SK-N-SH (cell line): Measurements from ENCODE around the gene THBS1. TPM values are rescaled to one million over a fixed set of nuclear protein-coding genes. Genes with fewer than 3 reads are reported as not detected.

Experiments used
- CTCF ChIA-PET: fragments of 300-600, 350-600 bp; formaldehyde crosslinking; extraction: SDS; loops from one replicate; lab custom pipeline; 2021; lab: Yijun Ruan, JAX
- POLR2A ChIA-PET: fragments of 350-600 bp; sonication (Branson Sonifier 250); formaldehyde crosslinking; extraction: SDS; loops from one replicate; lab custom pipeline; 2020; ENCODE audit warnings: antibody characterized with exemption, inconsistent platforms; lab: Yijun Ruan, JAX
- DNase-seq: peaks from one replicate; pipeline ENCODE4 v3.0.0; 2012
- H2AFZ ChIP-seq: fragments of 200-600 bp; sonication (generic); 2 replicates; pipeline ENCODE4 v1.8.1; 2016; ENCODE audit warnings: antibody characterized with exemption, mild to moderate bottlenecking, low read depth
- H3F3A ChIP-seq: fragments of 200-600 bp; sonication (generic); replicated peaks from 2 replicates; pipeline ENCODE3; 2016; ENCODE audit warnings: antibody characterized with exemption, mild to moderate bottlenecking; ENCODE audit not compliant: insufficient read depth
- H3K27ac ChIP-seq, 2 experiments: fragments of 200-500 bp in 1 of 2; fragments of 200-600 bp in 1 of 2; sonication (Bioruptor generic) in 1 of 2; sonication (generic), shearing (Covaris generic) in 1 of 2; 2 replicates each; pipeline versions ENCODE4 v1.5.1 to v1.6.1; 2014 to 2016; ENCODE audit warnings: low read depth in 2 of 2, inconsistent platforms in 1 of 2, low read length in 1 of 2, mild to moderate bottlenecking in 1 of 2, mixed read lengths in 1 of 2
- H3K27me3 ChIP-seq: fragments of 200-600 bp; sonication (generic), shearing (Covaris generic); 2 replicates; pipeline ENCODE4 v1.6.1; 2016; ENCODE audit warnings: mixed run types; ENCODE audit not compliant: insufficient read depth
- H3K36me3 ChIP-seq, 2 experiments: fragments of 200-500 bp in 1 of 2; fragments of 200-600 bp in 1 of 2; sonication (Bioruptor generic) in 1 of 2; sonication (generic) in 1 of 2; replicated peaks in 1 of 2; 2 replicates each; pipeline versions ENCODE3 to v1.5.1; 2014 to 2016; ENCODE audit warnings: low read length in 1 of 2, mild to moderate bottlenecking in 1 of 2; ENCODE audit not compliant: insufficient read depth in 2 of 2, control insufficient read depth in 1 of 2
- H3K4me1 ChIP-seq, 2 experiments: fragments of 200-500 bp in 1 of 2; fragments of 200-600 bp in 1 of 2; sonication (Bioruptor generic) in 1 of 2; sonication (generic), shearing (Covaris generic) in 1 of 2; 2 replicates each; pipeline versions ENCODE4 v1.5.1 to v1.6.1; 2014 to 2016; ENCODE audit warnings: low read depth in 1 of 2, low read length in 1 of 2, mixed run types in 1 of 2; ENCODE audit not compliant: insufficient read depth in 2 of 2, control insufficient read depth in 1 of 2
- H3K4me2 ChIP-seq: fragments of 200-600 bp; sonication (generic), shearing (Covaris generic); 2 replicates; pipeline ENCODE4 v1.6.1; 2017; ENCODE audit warnings: mixed run types
- H3K4me3 ChIP-seq, 2 experiments: fragments of 200-500 bp in 1 of 2; fragments of 200-600 bp in 1 of 2; sonication (Bioruptor generic) in 1 of 2; sonication (generic), shearing (Covaris generic) in 1 of 2; 2 replicates each; pipeline versions ENCODE4 v1.5.1 to v1.8.1; 2014 to 2016; ENCODE audit warnings: low read depth in 2 of 2, inconsistent platforms in 1 of 2, low read length in 1 of 2, mild to moderate bottlenecking in 1 of 2, mixed read lengths in 1 of 2, moderate library complexity in 1 of 2
- H3K79me2 ChIP-seq: fragments of 200-600 bp; sonication (generic); 2 replicates; pipeline ENCODE4 v1.8.1; 2017; ENCODE audit warnings: mild to moderate bottlenecking; ENCODE audit not compliant: insufficient read depth
- H3K9ac ChIP-seq: fragments of 200-600 bp; sonication (generic); 2 replicates; pipeline ENCODE4 v1.6.1; 2017; ENCODE audit warnings: mixed run types
- H3K9me2 ChIP-seq: fragments of 200-600 bp; sonication (generic); 2 replicates; pipeline ENCODE4 v1.6.1; 2017; ENCODE audit warnings: mixed run types
- H3K9me3 ChIP-seq: fragments of 200-600 bp; sonication (generic); 2 replicates; pipeline ENCODE4 v1.6.1; 2017; ENCODE audit warnings: mixed run types, mild to moderate bottlenecking, moderate library complexity
- H4K20me1 ChIP-seq: fragments of 200-600 bp; sonication (generic); 2 replicates; pipeline ENCODE4 v1.6.1; 2017; ENCODE audit warnings: mild to moderate bottlenecking, mixed run types; ENCODE audit not compliant: insufficient read depth
- CTCF ChIP-seq: fragments of 200-600 bp; sonication (generic); IDR thresholded peaks from 2 replicates; pipeline ENCODE4 v1.6.1; 2017; ENCODE audit warnings: antibody characterized with exemption, mild to moderate bottlenecking, moderate library complexity
- EZH2phosphoT487 ChIP-seq: fragments of 200-600 bp; sonication (generic); IDR thresholded peaks from 2 replicates; pipeline ENCODE4 v1.6.1; 2017; ENCODE audit warnings: low read depth, mixed run types, mild to moderate bottlenecking, antibody characterized with exemption, moderate library complexity, borderline replicate concordance
- IRF3 ChIP-seq: fragments of 150-350 bp; IDR thresholded peaks from 2 replicates; pipeline ENCODE4 v1.6.1; 2016; ENCODE audit warnings: mild to moderate bottlenecking, low read depth, low read length
- MEF2A ChIP-seq: IDR thresholded peaks from 2 replicates; pipeline ENCODE4 v1.4.0; 2012; ENCODE audit warnings: low read depth, borderline replicate concordance
- NRF1 ChIP-seq: IDR thresholded peaks from 2 replicates; pipeline ENCODE4 v1.6.1; 2012; ENCODE audit warnings: low read depth, mild to moderate bottlenecking, low read length
- POLR2AphosphoS5 ChIP-seq: IDR thresholded peaks from 2 replicates; pipeline ENCODE4 v1.6.1; 2012; ENCODE audit warnings: low read depth, low read length
- REST ChIP-seq: IDR thresholded peaks from 2 replicates; pipeline ENCODE4 v1.6.1; 2012; ENCODE audit warnings: mild to moderate bottlenecking, low read depth, low read length, moderate library complexity
- TEAD4 ChIP-seq: IDR thresholded peaks from 2 replicates; pipeline ENCODE4 v1.4.0; 2012; ENCODE audit warnings: mild to moderate bottlenecking, borderline replicate concordance; ENCODE audit not compliant: insufficient read depth
- ZBTB33 ChIP-seq: IDR thresholded peaks from 2 replicates; pipeline ENCODE4 v1.4.0; 2012; ENCODE audit warnings: low read depth, borderline replicate concordance
- WGBS: methylation state at CpG from one replicate; pipeline ENCODE4 v1.1.6; 2017; ENCODE audit warnings: low lambda C conversion rate; 5-methylcytosine and 5-hydroxymethylcytosine counted together
- polyA plus RNA-seq, 3 experiments: library from polyadenylated mRNA; depleted of rRNA; stranded (reverse); fragments of >200 nt; gene quantifications; 2 replicates each; pipeline ENCODE4 v1.2.3, GENCODE V29; 2012

Gene THBS1
- polyA plus RNA-seq, 1 of the 3 experiments (the other 2 are of a cell fraction): 117 TPM

GRCh38 chr15:39583596-39584265 lies 2.9 kb downstream of the THBS1 start:
- Histone ChIP-seq H2AFZ (no peak overlapping the region), H3K9ac (peak overlapping the region; percentile 85), H3K9me2 (no peaks in the 10 kb centered on the region), H4K20me1 (peaks cover 77% of the 10 kb centered on the region), H3K36me3 (peaks cover 65 to 69% of the 10 kb centered on the region in 2 experiments), H3K4me1 (peaks cover 5 to 8% of the 10 kb centered on the region in 2 experiments; a peak in 2 of 4 replicates), H3K4me2 (peak overlapping the region; percentile 82), H3K79me2 (peaks cover 63% of the 10 kb centered on the region), H3F3A (peaks cover 76% of the 10 kb centered on the region), H3K9me3 (no peaks in the 10 kb centered on the region), H3K27me3 (no peaks in the 10 kb centered on the region), H3K27ac (peak overlapping the region in 1 of 2 experiments; percentile 94; a peak in 1 of 4 replicates), H3K4me3 (peak overlapping the region; percentile 59 to 72; a peak in 3 of 4 replicates)
- ChIA-PET CTCF (interaction anchor here (5.2 kb wide), 2 partner anchors 173 to 878 kb away, joined by 38 to 44 read pairs; no protein-coding TSS in a partner anchor), POLR2A (no interaction called here)
- WGBS: 85% methylated on average over 13 of the region's 13 CpGs
- TF ChIP-seq IRF3 (no peak), ZBTB33 (no peak), NRF1 (no peak), REST (peak; percentile 80; the same call in 1 of the 2 replicates), CTCF (peak; percentile 58), TEAD4 (no peak), EZH2phosphoT487 (no peak), MEF2A (no peak), POLR2AphosphoS5 (peak; percentile 41; the same call in 1 of the 2 replicates)
- DNase-seq: peak; percentile 36
